ENCODE measurements around the gene C17orf58. TPM values are rescaled to one million over a fixed set of nuclear protein-coding genes. Genes with fewer than 3 reads are reported as not detected.
A peak's percentile ranks its signal among the peaks of the same experiment; 100 is the strongest.
"Not testable (repeated sequence)": the region's sequence is repeated elsewhere in the genome, so short reads cannot be mapped to it uniquely, and the experiment has no call there.

C17orf58 gene
- total RNA-seq, 1 donor from 2014 or later, result 28.0 TPM

DNA sequence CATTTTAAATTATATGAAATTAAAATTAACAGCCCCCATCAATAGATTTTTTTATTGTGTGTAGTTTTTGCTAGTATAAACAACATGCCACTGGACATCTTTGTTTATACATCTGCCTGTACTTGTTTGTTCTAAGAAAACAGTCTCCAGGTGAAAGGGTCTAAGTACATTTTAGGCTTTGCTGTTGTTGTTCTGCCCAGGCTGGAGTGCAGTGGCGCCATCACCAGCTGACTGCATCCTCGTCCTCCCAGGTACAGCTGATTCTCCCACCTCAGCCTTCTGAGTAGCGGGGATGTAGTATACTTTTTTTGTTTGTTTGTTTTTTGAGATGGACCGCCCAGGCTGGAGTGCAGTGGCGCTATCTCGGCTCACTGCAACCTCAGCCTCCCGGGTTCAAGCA, 25.5 kb downstream of the C17orf58 start:
- DNase-seq, result no peak
- no peak overlapping the region for H3K27ac Mint-ChIP-seq
- no peaks in the 10 kb centered on the region for H3K4me1 Mint-ChIP-seq
- H3K4me3 Mint-ChIP-seq, result no peak overlapping the region
- peaks cover 24% of the 10 kb centered on the region for H3K36me3 Mint-ChIP-seq (ENCODE audit: low read depth)
- no peaks in the 10 kb centered on the region for H3K9me3 Mint-ChIP-seq
- intact Hi-C loops (cut with micrococcal nuclease), result no loop called here
- H3K27me3 Mint-ChIP-seq, result no peaks in the 10 kb centered on the region

DNA sequence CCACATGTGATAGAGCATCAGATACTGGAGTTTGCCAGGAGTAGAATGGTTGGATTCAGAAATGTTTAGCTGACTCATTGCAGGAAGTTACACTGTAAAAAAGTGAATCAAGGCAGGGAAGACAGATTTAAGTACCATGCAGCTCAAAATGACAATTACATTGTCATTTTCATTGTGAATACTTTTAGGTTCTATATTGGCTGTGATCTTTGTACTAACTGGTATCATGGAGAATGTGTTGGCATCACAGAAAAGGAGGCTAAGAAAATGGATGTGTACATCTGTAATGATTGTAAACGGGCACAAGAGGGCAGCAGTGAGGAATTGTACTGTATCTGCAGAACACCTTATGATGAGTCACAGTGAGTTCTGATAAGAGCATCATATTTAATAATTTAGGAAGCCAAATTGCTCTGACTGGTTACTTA, 33.1 kb downstream of the C17orf58 start:
- H3K4me3 Mint-ChIP-seq, H3K27me3 Mint-ChIP-seq, H3K4me1 Mint-ChIP-seq, H3K9me3 Mint-ChIP-seq: not testable (repeated sequence)
- Mint-ChIP-seq H3K27ac (peak overlapping the region; percentile 72), H3K36me3 (ENCODE audit: low read depth) (peaks cover 41% of the 10 kb centered on the region)
- peak; percentile 90 for DNase-seq
- intact Hi-C loops (cut with micrococcal nuclease), result loop anchor here (1.0 to 5.0 kb wide), 2 partner anchors 48 to 499 kb away; no protein-coding TSS in a partner anchor

DNA sequence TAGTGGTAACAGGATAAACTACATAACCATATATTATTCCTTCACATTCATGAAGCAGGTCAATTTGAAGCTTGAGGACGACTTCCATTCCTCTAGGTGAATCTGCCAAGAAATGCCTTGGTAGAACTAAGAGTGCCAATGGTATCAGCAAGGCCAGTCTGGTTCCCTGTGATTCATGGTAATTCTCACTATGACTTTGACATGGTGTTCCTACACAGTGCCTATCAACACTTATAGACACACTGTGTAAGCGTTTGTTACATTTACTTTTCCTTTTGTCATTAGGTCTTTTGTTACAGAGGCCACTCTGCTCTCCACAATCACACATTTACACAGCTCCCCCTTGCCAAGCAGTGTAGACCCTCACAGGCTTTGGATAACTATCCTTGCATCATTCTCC, 34.1 kb downstream of the C17orf58 start:
- H3K4me1 Mint-ChIP-seq, H3K27me3 Mint-ChIP-seq, H3K9me3 Mint-ChIP-seq, DNase-seq, H3K4me3 Mint-ChIP-seq: not testable (repeated sequence)
- H3K27ac Mint-ChIP-seq, result peak overlapping the region; percentile 72
- intact Hi-C loops (cut with micrococcal nuclease), result loop anchor here (5.0 kb wide), 1 partner anchor 500 kb away; no protein-coding TSS in a partner anchor
- peaks cover 42% of the 10 kb centered on the region for H3K36me3 Mint-ChIP-seq (ENCODE audit: low read depth)

DNA sequence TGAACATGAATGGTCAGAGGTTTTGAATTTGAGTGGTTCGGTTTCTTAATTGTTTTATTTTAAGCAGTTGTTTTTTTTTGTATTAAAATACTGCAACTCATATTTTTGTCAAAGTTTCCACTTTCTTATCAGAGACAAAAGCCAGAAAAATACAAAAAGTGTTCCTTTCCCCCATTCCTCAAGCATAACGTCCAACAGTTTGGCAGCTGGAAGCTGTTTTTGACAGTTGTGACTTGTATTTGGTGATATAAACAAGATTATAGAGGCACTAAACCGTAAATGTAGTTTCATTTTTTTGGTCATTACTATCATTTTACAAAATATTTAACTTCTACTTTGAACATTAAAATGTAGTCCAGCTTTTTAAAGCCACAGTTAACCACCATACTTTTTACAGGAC, 36.0 kb downstream of the C17orf58 start:
- not testable (repeated sequence) for H3K9me3 Mint-ChIP-seq, DNase-seq, H3K27ac Mint-ChIP-seq, H3K4me3 Mint-ChIP-seq, H3K27me3 Mint-ChIP-seq, H3K4me1 Mint-ChIP-seq
- intact Hi-C loops (cut with micrococcal nuclease), result loop anchor here (5.0 kb wide), 1 partner anchor 502 kb away; no protein-coding TSS in a partner anchor
- H3K36me3 Mint-ChIP-seq (ENCODE audit: low read depth), result peaks cover 39% of the 10 kb centered on the region

DNA sequence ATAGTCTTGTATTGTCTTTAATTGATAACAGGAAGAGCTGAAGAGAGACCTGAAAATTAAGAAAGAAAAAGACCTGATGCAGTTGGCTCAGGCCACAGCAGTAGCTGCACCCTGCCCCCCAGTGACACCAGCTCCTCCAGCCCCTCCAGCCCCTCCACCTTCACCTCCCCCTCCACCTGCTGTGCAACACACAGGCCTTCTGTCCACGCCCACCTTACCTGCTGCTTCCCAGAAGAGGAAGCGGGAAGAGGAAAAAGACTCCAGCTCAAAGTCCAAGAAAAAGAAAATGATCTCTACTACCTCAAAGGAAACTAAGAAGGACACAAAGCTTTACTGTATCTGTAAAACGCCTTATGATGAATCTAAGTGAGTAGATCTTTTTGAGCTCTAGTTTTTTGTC, 36.8 kb downstream of the C17orf58 start:
- Mint-ChIP-seq H3K4me1 (peaks cover 7% of the 10 kb centered on the region), H3K27ac (peak overlapping the region; percentile 30), H3K27me3 (no peaks in the 10 kb centered on the region), H3K36me3 (ENCODE audit: low read depth) (peaks cover 36% of the 10 kb centered on the region), H3K4me3 (no peak overlapping the region), H3K9me3 (no peaks in the 10 kb centered on the region)
- intact Hi-C loops (cut with micrococcal nuclease), result no loop called here
- no peak for DNase-seq

DNA sequence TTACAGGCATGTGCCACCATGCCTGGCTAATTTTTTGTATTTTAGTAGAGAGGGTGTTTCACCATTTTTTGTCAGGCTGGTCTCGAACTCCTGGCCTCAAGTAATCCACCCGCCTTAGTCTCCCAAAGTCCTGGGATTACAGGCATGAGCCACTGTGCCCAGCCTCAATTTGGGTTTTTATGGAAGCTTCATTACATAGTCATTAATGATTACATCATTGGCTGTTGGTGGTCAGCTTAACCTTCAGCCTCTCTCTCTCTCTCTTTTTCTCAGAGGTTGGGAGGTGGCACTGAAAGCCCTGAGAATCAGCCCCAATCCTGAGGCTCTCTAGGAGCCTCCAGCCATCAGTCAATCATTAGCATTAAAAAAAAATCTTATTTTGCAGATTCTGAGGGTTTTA, 45.3 kb downstream of the C17orf58 start:
- H3K36me3 Mint-ChIP-seq (ENCODE audit: low read depth), result peaks cover 33% of the 10 kb centered on the region
- no peak for DNase-seq
- no peak overlapping the region for H3K27ac Mint-ChIP-seq
- no peaks in the 10 kb centered on the region for H3K9me3 Mint-ChIP-seq
- H3K27me3 Mint-ChIP-seq, result no peaks in the 10 kb centered on the region
- no peaks in the 10 kb centered on the region for H3K4me1 Mint-ChIP-seq
- intact Hi-C loops (cut with micrococcal nuclease), result no loop called here
- no peak overlapping the region for H3K4me3 Mint-ChIP-seq

DNA sequence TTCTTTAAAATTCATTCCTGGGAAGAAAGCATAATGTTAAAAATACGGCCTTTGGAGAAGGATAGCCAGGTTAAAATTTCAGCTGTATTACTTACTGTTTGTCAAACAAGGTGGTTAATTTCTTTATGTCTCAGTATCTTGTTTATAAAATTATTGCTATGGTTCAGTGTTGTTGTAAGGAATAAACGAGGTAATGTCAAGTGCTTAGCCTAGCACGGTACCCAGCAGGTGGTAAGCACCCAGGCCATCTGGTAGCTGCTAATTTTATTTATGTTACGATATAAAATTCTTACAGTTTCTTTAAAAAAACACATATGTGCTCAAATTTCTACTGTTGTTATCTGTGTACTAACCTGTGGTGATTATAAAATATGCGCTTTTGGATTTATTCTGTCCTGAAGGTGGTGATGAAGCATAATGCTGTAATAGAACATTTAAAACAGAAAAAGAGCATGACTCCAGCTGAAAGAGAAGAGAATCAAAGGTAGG, 48.9 kb downstream of the C17orf58 start:
- no peak overlapping the region for H3K27ac Mint-ChIP-seq
- DNase-seq, result no peak
- H3K36me3 Mint-ChIP-seq (ENCODE audit: low read depth), result peaks cover 47% of the 10 kb centered on the region
- H3K4me3 Mint-ChIP-seq, result no peak overlapping the region
- no peaks in the 10 kb centered on the region for H3K27me3 Mint-ChIP-seq
- H3K4me1 Mint-ChIP-seq, result no peaks in the 10 kb centered on the region
- no peaks in the 10 kb centered on the region for H3K9me3 Mint-ChIP-seq
- intact Hi-C loops (cut with micrococcal nuclease), result no loop called here

DNA sequence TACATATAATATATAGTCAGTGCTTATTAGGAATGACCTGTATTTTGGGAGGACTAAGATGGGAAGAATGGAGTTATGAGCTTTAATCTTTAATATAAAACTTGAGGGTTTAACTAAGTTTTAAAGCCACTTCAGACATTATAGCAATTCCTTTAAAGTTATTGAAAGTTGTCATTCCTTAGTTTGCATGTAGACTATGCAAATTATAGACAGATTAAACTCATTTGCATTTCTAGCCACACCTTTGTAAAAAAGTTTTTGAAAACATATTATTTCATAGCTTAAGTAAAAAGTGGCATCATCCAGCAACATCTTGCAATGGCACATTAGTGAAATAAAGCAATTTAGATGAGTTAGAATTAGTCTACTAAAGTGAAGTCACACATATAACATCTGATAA, 49.8 kb downstream of the C17orf58 start:
- no peaks in the 10 kb centered on the region for H3K9me3 Mint-ChIP-seq
- H3K4me3 Mint-ChIP-seq, result no peak overlapping the region
- no peaks in the 10 kb centered on the region for H3K4me1 Mint-ChIP-seq
- peaks cover 53% of the 10 kb centered on the region for H3K36me3 Mint-ChIP-seq (ENCODE audit: low read depth)
- H3K27me3 Mint-ChIP-seq, result no peaks in the 10 kb centered on the region
- DNase-seq, result no peak
- no peak overlapping the region for H3K27ac Mint-ChIP-seq
- intact Hi-C loops (cut with micrococcal nuclease), result no loop called here

DNA sequence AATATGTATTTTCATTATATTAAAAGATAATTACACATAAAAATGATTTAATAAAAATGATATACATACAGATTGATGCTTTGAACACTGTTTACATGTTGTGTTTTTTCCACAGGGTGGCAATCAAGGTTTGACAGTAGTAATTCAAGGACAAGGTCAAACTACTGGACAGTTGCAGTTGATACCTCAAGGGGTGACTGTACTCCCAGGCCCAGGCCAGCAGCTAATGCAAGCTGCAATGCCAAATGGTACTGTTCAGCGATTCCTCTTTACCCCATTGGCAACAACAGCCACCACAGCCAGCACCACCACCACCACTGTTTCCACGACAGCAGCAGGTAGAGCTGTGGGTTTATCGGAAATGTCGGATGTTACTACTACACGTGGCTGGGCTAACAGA, 52.2 kb downstream of the C17orf58 start:
- H3K36me3 Mint-ChIP-seq (ENCODE audit: low read depth), result peaks cover 64% of the 10 kb centered on the region
- H3K27ac Mint-ChIP-seq, result no peak overlapping the region
- no peak overlapping the region for H3K4me3 Mint-ChIP-seq
- intact Hi-C loops (cut with micrococcal nuclease), result no loop called here
- no peaks in the 10 kb centered on the region for H3K27me3 Mint-ChIP-seq
- no peak for DNase-seq
- H3K4me1 Mint-ChIP-seq, result no peaks in the 10 kb centered on the region
- H3K9me3 Mint-ChIP-seq, result no peaks in the 10 kb centered on the region

DNA sequence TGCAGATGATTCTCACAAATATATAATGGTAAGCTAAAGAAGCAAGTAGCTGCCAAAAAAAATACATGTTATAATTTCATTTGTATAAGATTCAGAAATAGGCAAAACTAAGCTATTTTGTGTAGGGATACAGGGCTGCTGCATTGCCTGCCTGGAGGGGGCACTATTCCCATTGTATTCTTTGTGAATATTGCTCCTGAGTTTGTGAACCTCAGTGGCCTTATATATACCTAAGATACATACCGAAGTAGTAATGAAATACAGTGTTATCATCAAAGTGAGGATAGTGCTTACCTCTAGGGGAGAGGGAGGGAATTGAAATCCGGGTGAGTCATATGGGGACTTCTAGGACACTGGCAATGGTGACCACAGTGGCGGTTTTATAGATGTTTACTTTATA, 53.5 kb downstream of the C17orf58 start:
- no peak for DNase-seq
- no peaks in the 10 kb centered on the region for H3K27me3 Mint-ChIP-seq
- H3K4me3 Mint-ChIP-seq, result no peak overlapping the region

More for the DNA sequence above, 53.5 kb downstream of the C17orf58 start:
- Mint-ChIP-seq H3K36me3 (ENCODE audit: low read depth) (peaks cover 64% of the 10 kb centered on the region), H3K27ac (no peak overlapping the region), H3K4me1 (no peaks in the 10 kb centered on the region), H3K9me3 (no peaks in the 10 kb centered on the region)
- intact Hi-C loops (cut with micrococcal nuclease), result no loop called here

Other genes with a start within 250 kb of the C17orf58 start
- gene BPTF, start 171.0 kb downstream of the C17orf58 start, total RNA-seq, result 74.5 and 77.1 TPM in 2 replicates
- gene KPNA2, start 39.3 kb upstream of the C17orf58 start, total RNA-seq, result 210 and 240 TPM in 2 replicates

Measured in activated CD4-positive, alpha-beta T cell treated with anti-CD3 and anti-CD28 coated beads, Interleukin-2, amount 10 ng/mL, durations not matched to agents 24 days and 14 days (primary cell).